HG02588 (cell line): ENCODE data around the gene TBC1D3K.
"Not testable (repeated sequence)": the region's sequence is repeated elsewhere in the genome, so short reads cannot be mapped to it uniquely, and the experiment has no call there.

Experiments used
- ATAC-seq: cut with Tn5 transposase; IDR thresholded peaks from one replicate; pipeline ENCODE4 v1.9.1; 2021; ENCODE audit warnings: mild to moderate bottlenecking, moderate library complexity; ENCODE audit not compliant: unreplicated experiment

Gene TBC1D3K

GRCh38 chr17:37924115-37924514 is at the start of gene TBC1D3K:
TSS of gene TBC1D3K (plus strand) at chr17:37924415. CDS start at chr17:37926000, 1,585 bp downstream.
- not testable (repeated sequence) for ATAC-seq

GRCh38 chr17:37884516-37884915 is 39.7 kb upstream of the TBC1D3K start:
- no peak for ATAC-seq

- ATAC-seq, result no peak
These were observed 39.1 kb upstream of the TBC1D3K start for GRCh38 chr17:37885136-37885535.

- no peak for ATAC-seq
These were observed 35.3 kb upstream of the TBC1D3K start for GRCh38 chr17:37888881-37889280.

- not testable (repeated sequence) for ATAC-seq
These were observed 27.3 kb upstream of the TBC1D3K start for GRCh38 chr17:37896961-37897360.
